ENCODE results near the gene NAV2. TPM values are rescaled to one million over a fixed set of nuclear protein-coding genes. Genes with fewer than 3 reads are reported as not detected.

The NAV2 gene
- polyA plus RNA-seq, 2 donors = 4.3 to 9.7 TPM

DNA sequence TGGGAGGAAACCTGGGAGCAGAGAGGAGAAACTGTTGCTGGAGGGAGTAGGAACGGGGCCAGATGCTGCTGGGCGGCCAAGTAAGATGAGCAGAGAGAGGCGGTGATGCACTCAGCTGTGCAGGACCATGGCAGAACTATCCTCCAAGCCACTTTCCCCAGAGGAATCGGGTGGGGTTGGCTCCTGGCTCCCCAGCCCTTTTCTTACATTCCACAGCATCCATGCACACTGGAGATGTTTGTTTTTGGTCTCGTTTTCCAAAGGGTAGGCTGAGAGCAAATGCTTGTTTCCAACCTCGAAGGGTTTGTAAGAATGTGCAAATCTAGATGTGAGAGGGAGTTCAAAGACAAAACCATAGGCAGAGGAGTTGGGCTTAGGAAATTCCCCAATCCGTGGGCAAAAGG lies 374.5 kb downstream of the NAV2 start:
- no peak overlapping the region for H3K27ac ChIP-seq (ENCODE audit: low read depth in 2 of 2, low read length in 1 of 2)
- H3K4me3 ChIP-seq (ENCODE audit: low read depth in 1 of 2, low read length in 2 of 2) = no peak overlapping the region
- peaks cover 3 to 43% of the 10 kb centered on the region in 2 donors for H3K36me3 ChIP-seq (ENCODE audit: control insufficient read depth in 2 of 2, insufficient read depth in 2 of 2, low read length in 1 of 2)
- 79 to 80% methylated on average over 7 of the region's 7 CpGs for WGBS, 2 donors
- H3K27me3 ChIP-seq (ENCODE audit: control insufficient read depth in 1 of 2, insufficient read depth in 2 of 2, low read length in 2 of 2) = no peaks in the 10 kb centered on the region
- no peaks in the 10 kb centered on the region for H3K4me1 ChIP-seq (ENCODE audit: control insufficient read depth in 2 of 2, insufficient read depth in 2 of 2, low read length in 1 of 2)
- H3K9me3 ChIP-seq (ENCODE audit: control insufficient read depth in 2 of 2, insufficient read depth in 1 of 2, low read depth in 1 of 2, low read length in 1 of 2) = no peaks in the 10 kb centered on the region

DNA sequence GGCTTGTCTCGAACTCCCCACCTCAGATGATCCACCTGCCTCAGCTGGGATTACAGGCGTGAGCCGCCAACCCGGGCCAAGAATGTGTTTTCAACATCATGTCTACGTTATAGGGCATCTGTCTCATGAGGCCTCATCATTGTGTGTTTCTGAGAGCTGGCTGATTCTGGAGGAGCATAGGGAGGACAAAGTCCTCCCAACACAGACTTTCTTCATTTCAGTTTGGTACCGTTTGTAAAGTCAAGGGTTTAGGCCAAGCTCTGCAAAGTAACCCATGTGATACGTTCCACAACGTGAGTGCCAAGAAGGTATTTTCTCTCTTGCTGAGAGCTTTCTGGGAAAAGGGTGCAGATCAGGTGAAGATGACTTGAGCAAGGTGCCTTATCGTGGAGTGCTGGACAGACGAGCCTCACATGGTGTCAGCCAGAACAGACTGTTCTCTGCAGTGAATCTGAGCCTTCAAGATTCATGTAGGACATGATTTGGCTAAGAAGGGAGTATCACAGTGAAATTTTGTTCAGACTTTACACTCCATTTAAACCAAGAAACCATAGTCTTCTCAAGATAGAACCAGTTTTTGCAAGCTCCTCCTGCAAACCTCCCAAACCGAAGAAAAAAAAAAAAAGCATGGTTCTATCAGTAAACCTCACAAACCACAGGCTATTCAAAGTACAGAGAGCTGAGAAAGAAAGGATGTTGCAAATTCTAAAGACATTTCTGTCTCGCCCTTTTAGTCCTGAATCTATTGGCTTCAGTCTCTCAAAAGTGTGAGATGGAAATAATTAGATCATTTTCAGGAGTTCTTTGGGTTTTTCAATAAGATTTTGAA lies 376.0 kb downstream of the NAV2 start:
- 77 to 79% methylated on average over 12 of the region's 12 CpGs for WGBS, 2 donors
- Histone ChIP-seq H3K27me3 (ENCODE audit: control insufficient read depth in 1 of 2, insufficient read depth in 2 of 2, low read length in 2 of 2) (no peaks in the 10 kb centered on the region), H3K4me1 (ENCODE audit: control insufficient read depth in 2 of 2, insufficient read depth in 2 of 2, low read length in 1 of 2) (no peaks in the 10 kb centered on the region), H3K27ac (ENCODE audit: low read depth in 2 of 2, low read length in 1 of 2) (no peak overlapping the region), H3K9me3 (ENCODE audit: control insufficient read depth in 2 of 2, insufficient read depth in 1 of 2, low read depth in 1 of 2, low read length in 1 of 2) (no peaks in the 10 kb centered on the region), H3K4me3 (ENCODE audit: low read depth in 1 of 2, low read length in 2 of 2) (no peak overlapping the region), H3K36me3 (ENCODE audit: control insufficient read depth in 2 of 2, insufficient read depth in 2 of 2, low read length in 1 of 2) (peaks cover 13 to 40% of the 10 kb centered on the region in 2 donors)

DNA sequence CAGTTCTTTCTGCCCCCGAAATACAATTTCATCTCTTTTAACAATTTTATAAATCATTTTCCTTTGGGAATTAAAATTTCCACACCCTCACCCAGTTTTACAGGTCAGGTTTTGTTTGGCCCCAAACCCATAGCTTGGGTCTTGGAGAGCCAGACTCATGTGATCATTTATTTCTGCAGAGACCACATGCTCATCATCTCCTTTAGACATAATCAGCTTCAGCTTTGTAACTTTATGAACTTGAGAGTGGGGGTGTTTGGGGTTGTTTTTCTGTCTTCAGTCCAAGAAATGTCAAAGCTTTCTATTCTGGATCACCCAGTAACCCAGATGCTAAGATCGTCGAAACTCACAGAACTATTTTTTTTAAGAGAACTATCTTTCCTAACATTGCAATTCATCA lies 376.7 kb downstream of the NAV2 start:
- H3K27me3 ChIP-seq (ENCODE audit: control insufficient read depth in 1 of 2, insufficient read depth in 2 of 2, low read length in 2 of 2) = no peaks in the 10 kb centered on the region
- WGBS, 2 donors = 66 to 68% methylated on average over 3 of the region's 3 CpGs
- H3K36me3 ChIP-seq (ENCODE audit: control insufficient read depth in 2 of 2, insufficient read depth in 2 of 2, low read length in 1 of 2) = peaks cover 13 to 37% of the 10 kb centered on the region in 2 donors
- no peaks in the 10 kb centered on the region for H3K9me3 ChIP-seq (ENCODE audit: control insufficient read depth in 2 of 2, insufficient read depth in 1 of 2, low read depth in 1 of 2, low read length in 1 of 2)
- no peak overlapping the region for H3K4me3 ChIP-seq (ENCODE audit: low read depth in 1 of 2, low read length in 2 of 2)
- no peak overlapping the region for H3K27ac ChIP-seq (ENCODE audit: low read depth in 2 of 2, low read length in 1 of 2)
- no peaks in the 10 kb centered on the region for H3K4me1 ChIP-seq (ENCODE audit: control insufficient read depth in 2 of 2, insufficient read depth in 2 of 2, low read length in 1 of 2)

DNA sequence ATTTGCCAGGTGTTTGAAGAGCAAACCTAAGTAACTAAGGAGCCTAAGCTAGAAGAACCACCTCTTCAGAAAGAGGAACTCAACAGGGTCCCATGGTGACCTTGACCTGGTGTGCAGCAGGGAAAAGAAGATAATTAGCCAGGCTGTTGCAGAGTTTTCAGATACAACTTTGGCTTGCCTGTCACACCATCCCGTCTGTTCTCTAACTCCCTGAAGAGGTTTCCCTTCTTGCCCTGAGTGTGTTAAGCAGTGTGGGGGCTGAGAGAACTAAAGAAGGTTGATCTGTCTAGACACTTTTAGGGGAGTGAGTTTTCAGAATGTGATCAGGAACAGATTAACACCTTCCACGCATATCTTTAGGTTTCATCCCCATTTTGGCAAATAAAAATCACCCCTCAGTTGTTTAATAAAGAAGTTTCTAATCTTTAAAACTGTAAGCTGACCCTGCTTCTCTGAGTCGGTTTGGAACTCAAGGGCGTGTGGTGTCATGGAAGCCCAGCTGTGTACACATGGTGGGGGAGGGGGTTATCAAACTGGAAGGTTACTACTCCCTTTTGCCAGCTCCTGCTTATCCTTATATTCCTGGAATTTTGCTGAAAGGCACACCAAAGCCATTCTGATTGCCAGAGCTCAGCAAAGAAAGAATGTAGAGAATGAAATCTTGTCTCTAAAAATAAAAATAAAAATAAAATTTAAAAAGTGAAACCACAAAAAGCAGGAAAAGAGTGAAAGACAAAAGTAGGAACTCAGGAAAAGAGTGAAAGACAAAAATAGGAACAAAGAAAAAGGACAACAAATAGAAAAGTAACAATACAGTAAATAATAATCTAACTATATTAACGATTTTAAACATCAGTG lies 377.4 kb downstream of the NAV2 start:
- Histone ChIP-seq H3K4me1 (ENCODE audit: control insufficient read depth in 2 of 2, insufficient read depth in 2 of 2, low read length in 1 of 2) (no peaks in the 10 kb centered on the region), H3K9me3 (ENCODE audit: control insufficient read depth in 2 of 2, insufficient read depth in 1 of 2, low read depth in 1 of 2, low read length in 1 of 2) (no peaks in the 10 kb centered on the region), H3K4me3 (ENCODE audit: low read depth in 1 of 2, low read length in 2 of 2) (no peak overlapping the region), H3K27ac (ENCODE audit: low read depth in 2 of 2, low read length in 1 of 2) (no peak overlapping the region), H3K36me3 (ENCODE audit: control insufficient read depth in 2 of 2, insufficient read depth in 2 of 2, low read length in 1 of 2) (peaks cover 13 to 37% of the 10 kb centered on the region in 2 donors), H3K27me3 (ENCODE audit: control insufficient read depth in 1 of 2, insufficient read depth in 2 of 2, low read length in 2 of 2) (no peaks in the 10 kb centered on the region)
- 47 to 52% methylated on average over 5 of the region's 5 CpGs for WGBS, 2 donors

DNA sequence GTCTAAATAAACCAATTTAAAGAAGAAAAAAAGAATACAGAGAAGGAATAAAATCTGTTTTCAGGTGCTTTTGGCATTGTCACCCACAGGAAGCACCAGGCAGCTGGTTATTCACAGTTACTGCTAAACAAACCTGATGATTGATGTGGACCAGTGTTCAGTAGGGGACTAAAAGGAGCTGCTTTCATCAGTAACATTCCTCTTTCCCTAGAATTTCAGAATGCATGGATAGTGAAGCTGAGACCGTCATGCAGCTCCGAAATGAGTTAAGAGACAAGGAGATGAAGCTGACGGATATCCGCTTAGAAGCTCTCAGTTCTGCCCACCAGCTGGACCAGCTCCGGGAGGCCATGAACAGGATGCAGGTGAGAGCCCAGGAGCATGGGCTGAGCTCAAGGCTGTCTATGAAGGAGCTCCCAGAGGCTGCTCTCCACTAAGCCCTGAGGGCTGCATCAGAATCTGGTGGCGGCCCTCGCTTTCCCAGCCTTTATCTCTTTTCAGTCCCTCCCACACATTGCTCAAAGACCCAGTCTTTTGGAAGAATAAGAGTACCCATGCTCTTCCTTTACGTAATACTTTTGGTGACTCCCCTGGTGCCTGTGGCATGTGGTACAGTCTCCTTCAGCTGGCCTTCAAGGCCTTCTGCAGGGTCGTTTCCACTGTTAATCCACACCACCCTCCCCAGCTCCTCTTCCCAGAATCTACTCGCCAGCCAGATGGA lies 378.2 kb downstream of the NAV2 start:
- H3K36me3 ChIP-seq (ENCODE audit: control insufficient read depth in 2 of 2, insufficient read depth in 2 of 2, low read length in 1 of 2) = peaks cover 16 to 35% of the 10 kb centered on the region in 2 donors
- no peaks in the 10 kb centered on the region for H3K9me3 ChIP-seq (ENCODE audit: control insufficient read depth in 2 of 2, insufficient read depth in 1 of 2, low read depth in 1 of 2, low read length in 1 of 2)
- no peak overlapping the region for H3K4me3 ChIP-seq (ENCODE audit: low read depth in 1 of 2, low read length in 2 of 2)
- no peaks in the 10 kb centered on the region for H3K4me1 ChIP-seq (ENCODE audit: control insufficient read depth in 2 of 2, insufficient read depth in 2 of 2, low read length in 1 of 2)
- 88 to 92% methylated on average over 10 of the region's 10 CpGs for WGBS, 2 donors
- H3K27ac ChIP-seq (ENCODE audit: low read depth in 2 of 2, low read length in 1 of 2) = no peak overlapping the region
- H3K27me3 ChIP-seq (ENCODE audit: control insufficient read depth in 1 of 2, insufficient read depth in 2 of 2, low read length in 2 of 2) = no peaks in the 10 kb centered on the region

DNA sequence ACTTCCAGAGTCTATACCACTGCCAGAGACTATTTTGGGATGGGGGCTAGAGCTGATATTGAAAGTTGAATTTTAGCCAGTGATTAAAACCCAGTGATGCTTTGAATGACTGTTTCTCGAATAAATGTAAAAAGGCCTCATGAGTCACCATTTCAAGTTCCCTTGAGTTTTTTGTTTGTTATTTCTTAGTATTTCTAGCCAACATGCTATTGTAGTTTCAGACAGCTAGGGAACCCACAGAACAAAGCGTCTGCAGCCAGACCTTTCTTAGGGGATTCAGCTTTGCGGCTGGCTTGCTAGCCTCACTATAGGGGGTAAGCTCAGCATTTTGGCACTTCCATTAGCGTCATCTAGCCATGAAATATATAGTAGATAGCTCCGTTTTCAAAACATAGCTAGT lies 381.1 kb downstream of the NAV2 start:
- 80 to 90% methylated on average over 5 of the region's 5 CpGs for WGBS, 2 donors

DNA sequence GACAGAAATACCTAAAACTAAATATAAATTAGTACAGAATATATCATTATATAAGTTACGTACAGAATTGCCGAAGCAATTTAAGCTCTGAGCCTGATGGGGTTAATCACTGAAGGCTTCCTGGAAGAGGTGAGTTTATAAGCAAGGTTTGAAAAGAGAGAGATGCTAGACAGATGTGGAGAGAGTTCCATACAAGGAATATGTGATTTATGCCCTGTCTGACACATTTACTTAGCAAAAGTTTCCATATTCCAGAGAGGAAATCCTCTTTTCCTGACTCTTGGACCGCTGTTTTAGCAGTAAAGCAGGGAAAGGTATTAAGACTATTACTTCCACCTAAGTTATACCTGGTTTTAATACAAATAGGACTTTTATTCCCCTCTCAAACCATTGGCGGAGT lies 382.6 kb downstream of the NAV2 start:
- no peak overlapping the region for H3K27ac ChIP-seq (ENCODE audit: low read depth in 2 of 2, low read length in 1 of 2)
- H3K27me3 ChIP-seq (ENCODE audit: control insufficient read depth in 1 of 2, insufficient read depth in 2 of 2, low read length in 2 of 2) = no peaks in the 10 kb centered on the region
- H3K4me1 ChIP-seq (ENCODE audit: control insufficient read depth in 2 of 2, insufficient read depth in 2 of 2, low read length in 1 of 2) = no peaks in the 10 kb centered on the region
- H3K9me3 ChIP-seq (ENCODE audit: control insufficient read depth in 2 of 2, insufficient read depth in 1 of 2, low read depth in 1 of 2, low read length in 1 of 2) = no peaks in the 10 kb centered on the region
- peaks cover 22 to 31% of the 10 kb centered on the region in 2 donors for H3K36me3 ChIP-seq (ENCODE audit: control insufficient read depth in 2 of 2, insufficient read depth in 2 of 2, low read length in 1 of 2)
- WGBS, 2 donors = 93 to 94% methylated on average over 4 of the region's 4 CpGs
- no peak overlapping the region for H3K4me3 ChIP-seq (ENCODE audit: low read depth in 1 of 2, low read length in 2 of 2)

More for the DNA sequence above, 381.1 kb downstream of the NAV2 start:
- H3K36me3 ChIP-seq (ENCODE audit: control insufficient read depth in 2 of 2, insufficient read depth in 2 of 2, low read length in 1 of 2) = peaks cover 22 to 25% of the 10 kb centered on the region in 2 donors
- H3K4me1 ChIP-seq (ENCODE audit: control insufficient read depth in 2 of 2, insufficient read depth in 2 of 2, low read length in 1 of 2) = no peaks in the 10 kb centered on the region
- no peak overlapping the region for H3K27ac ChIP-seq (ENCODE audit: low read depth in 2 of 2, low read length in 1 of 2)
- H3K27me3 ChIP-seq (ENCODE audit: control insufficient read depth in 1 of 2, insufficient read depth in 2 of 2, low read length in 2 of 2) = no peaks in the 10 kb centered on the region
- no peak overlapping the region for H3K4me3 ChIP-seq (ENCODE audit: low read depth in 1 of 2, low read length in 2 of 2)
- H3K9me3 ChIP-seq (ENCODE audit: control insufficient read depth in 2 of 2, insufficient read depth in 1 of 2, low read depth in 1 of 2, low read length in 1 of 2) = no peaks in the 10 kb centered on the region

DNA sequence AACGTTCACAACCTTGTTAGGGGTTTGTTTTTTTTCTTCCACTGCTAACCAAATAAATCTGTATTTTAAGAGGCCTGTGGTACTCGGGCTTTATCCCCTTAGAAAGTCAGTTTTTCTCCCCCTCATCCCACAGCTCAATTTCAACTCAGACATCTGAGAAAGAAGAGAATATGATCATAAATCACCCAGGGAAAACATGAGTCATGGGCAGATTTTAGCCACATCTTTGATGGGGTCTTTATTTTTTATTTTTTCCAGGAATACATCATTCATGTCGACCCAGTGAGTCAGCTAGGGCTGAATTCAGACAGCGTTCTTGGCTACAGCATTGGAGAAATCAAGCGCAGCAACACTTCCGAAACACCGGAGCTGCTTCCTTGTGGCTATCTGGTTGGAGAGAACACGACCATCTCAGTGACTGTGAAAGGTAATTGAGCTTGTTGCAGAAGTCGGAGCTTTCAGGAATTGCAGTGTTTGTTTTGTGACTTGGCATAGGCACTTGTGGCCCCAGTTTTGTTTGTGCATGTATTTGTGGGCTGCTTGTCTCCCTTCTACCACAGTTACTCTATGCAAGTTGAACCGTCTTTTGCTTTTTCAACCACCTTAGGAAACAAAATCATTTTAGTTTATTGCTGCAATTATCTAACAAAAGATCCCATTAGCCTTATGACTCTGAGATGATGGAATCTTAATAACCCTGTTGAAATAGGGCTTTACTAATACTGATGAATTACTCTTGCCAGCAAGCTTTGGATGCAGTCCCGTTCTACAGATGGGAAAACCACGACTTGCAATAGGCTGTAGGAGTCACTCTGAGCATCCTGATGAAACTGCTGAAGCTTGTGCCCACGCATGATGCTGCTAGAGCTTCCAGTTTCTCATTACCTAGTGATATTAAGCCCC lies 384.9 kb downstream of the NAV2 start:
- no peaks in the 10 kb centered on the region for H3K27me3 ChIP-seq (ENCODE audit: control insufficient read depth in 1 of 2, insufficient read depth in 2 of 2, low read length in 2 of 2)
- H3K4me3 ChIP-seq (ENCODE audit: low read depth in 1 of 2, low read length in 2 of 2) = no peak overlapping the region
- peak overlapping the region in 1 of 2 donors; percentile 26 for H3K27ac ChIP-seq (ENCODE audit: low read depth in 2 of 2, low read length in 1 of 2)
- H3K9me3 ChIP-seq (ENCODE audit: control insufficient read depth in 2 of 2, insufficient read depth in 1 of 2, low read depth in 1 of 2, low read length in 1 of 2) = no peaks in the 10 kb centered on the region
- H3K4me1 ChIP-seq (ENCODE audit: control insufficient read depth in 2 of 2, insufficient read depth in 2 of 2, low read length in 1 of 2) = peaks cover 0 to 2% of the 10 kb centered on the region in 2 donors
- 46 to 63% methylated on average over 13 of the region's 13 CpGs for WGBS, 2 donors
- H3K36me3 ChIP-seq (ENCODE audit: control insufficient read depth in 2 of 2, insufficient read depth in 2 of 2, low read length in 1 of 2) = peaks cover 21 to 34% of the 10 kb centered on the region in 2 donors

Measured in esophagus (tissue), 2 donors.